ENCODE results near the gene SPATA9.

Gene SPATA9

GRCh38 chr5:95615164-95615467 lies 67.7 kb downstream of the SPATA9 start:
- no peak for DNase-seq

- DNase-seq = no peak
Measured at GRCh38 chr5:95613514-95613913, 69.3 kb downstream of the SPATA9 start.

- no peak for DNase-seq
Measured at GRCh38 chr5:95611396-95611795, 71.4 kb downstream of the SPATA9 start.

GRCh38 chr5:95610546-95610945 lies 72.2 kb downstream of the SPATA9 start:
- no peak for DNase-seq

- no peak for DNase-seq
Measured at GRCh38 chr5:95609711-95610110, 73.1 kb downstream of the SPATA9 start.

Measured in NCI-H2029 treated with DMSO at 0.1 percent for 48 hours (cell line).